ENCODE measurements around the gene SLC66A3.

SLC66A3 gene

GRCh38 chr2:11147263-11147662 is 8.0 kb upstream of the SLC66A3 start:
- no peaks in the 10 kb centered on the region for H3K4me1 ChIP-seq
- H3K4me3 ChIP-seq (ENCODE audit: low read depth, low read length): no peak overlapping the region
- H3K27me3 ChIP-seq: 0 out of 2 replicates have a peak, but pooled peaks cover 6% of the 10 kb centered on the region
- no peak for DNase-seq
- H3K9me3 ChIP-seq: no peaks in the 10 kb centered on the region
- no peak for TF ChIP-seq CTCF (IDR thresholded peaks at IDR 0.05; ENCODE audit: low read depth, low read length)
- H3K36me3 ChIP-seq: no peaks in the 10 kb centered on the region

- Histone ChIP-seq H3K27me3 (no peaks in the 10 kb centered on the region), H3K9me3 (no peaks in the 10 kb centered on the region)
These were observed 2.7 kb upstream of the SLC66A3 start for GRCh38 chr2:11152591-11152990.

DNA sequence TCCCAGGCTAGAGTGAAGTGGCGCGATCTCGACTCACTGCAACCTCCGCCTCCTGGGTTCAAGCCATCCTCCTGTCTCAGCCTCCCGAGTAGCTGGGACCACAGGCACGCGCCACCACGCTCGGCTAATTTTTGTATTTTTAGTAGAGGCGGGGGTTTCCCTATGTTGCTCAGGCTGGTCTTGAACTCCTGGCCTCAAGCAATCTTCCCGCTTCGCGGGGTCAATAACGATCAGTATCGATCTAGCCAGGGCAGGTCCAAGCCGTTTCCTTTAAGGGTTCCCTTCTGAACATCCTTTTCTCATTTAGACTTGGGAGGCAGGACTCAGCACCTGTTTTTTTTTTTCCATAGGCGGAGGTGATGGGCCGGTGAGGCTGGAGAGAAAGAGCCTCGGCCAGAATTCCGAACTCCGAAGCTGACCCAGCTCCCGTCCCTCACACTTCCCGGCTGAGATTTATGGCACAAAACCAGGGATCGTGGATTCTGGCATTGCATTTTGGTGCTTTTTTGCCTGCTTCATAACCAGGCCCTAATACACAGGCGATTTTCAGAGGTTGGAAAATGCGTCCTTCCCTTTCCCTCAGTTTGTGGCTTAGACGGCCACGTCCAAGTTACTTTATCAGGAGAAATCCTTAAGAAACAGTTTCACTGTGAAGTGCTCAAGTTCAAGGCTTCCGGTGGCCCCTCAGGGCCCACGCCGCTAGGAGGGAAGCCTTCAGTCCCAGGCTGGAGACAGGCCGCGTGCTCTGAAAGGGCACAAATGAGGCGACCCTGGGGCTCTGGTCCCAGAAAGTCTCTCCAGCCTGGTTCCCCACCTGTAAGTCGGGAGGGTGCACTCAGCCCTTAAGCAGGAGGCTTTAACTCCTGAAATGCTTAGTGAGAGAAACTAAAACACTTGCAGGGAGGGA is 998 bp upstream of the SLC66A3 start:
- Histone ChIP-seq H3K4me1 (no peaks in the 10 kb centered on the region), H3K9me3 (no peaks in the 10 kb centered on the region), H3K27me3 (no peaks in the 10 kb centered on the region), H3K36me3 (no peaks in the 10 kb centered on the region), H3K4me3 (ENCODE audit: low read depth, low read length) (peak overlapping the region; percentile 64)
- DNase-seq: no peak
- TF ChIP-seq CTCF (IDR thresholded peaks at IDR 0.05; ENCODE audit: low read depth, low read length): no peak

More at GRCh38 chr2:11152591-11152990, 2.7 kb upstream of the SLC66A3 start:
- TF ChIP-seq CTCF (IDR thresholded peaks at IDR 0.05; ENCODE audit: low read depth, low read length): no peak
- no peak for DNase-seq
- H3K36me3 ChIP-seq: no peaks in the 10 kb centered on the region
- H3K4me3 ChIP-seq (ENCODE audit: low read depth, low read length): no peak overlapping the region
- H3K4me1 ChIP-seq: no peaks in the 10 kb centered on the region

DNA sequence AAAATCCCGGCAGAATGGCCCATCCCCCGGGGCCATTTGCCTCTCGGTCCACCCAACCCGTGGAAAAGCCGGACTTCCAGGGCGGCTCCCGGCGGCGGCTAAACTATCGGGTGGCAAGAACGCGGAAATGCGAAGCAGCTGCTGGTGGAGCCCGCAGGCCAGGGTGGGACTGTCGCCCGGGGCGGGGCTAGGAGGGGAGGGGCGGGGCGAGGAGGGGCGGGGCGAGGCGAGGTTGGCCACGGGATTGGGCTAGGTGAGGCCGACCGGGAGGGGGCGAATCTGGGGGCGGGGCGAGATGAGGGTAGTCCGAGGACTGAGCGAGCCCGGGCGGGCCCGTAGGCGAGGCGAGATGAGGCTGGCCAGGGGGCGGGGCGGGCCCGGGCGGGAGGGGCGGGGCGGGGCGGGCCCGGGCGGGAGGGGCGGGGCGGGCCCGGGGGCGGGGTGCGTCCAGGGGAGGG is 315 bp upstream of the SLC66A3 start:
- Histone ChIP-seq H3K27me3 (no peaks in the 10 kb centered on the region), H3K36me3 (no peaks in the 10 kb centered on the region), H3K9me3 (no peaks in the 10 kb centered on the region), H3K4me3 (ENCODE audit: low read depth, low read length) (peak overlapping the region; percentile 64), H3K4me1 (no peaks in the 10 kb centered on the region)
- peak; percentile 99 for DNase-seq
- no peak for TF ChIP-seq CTCF (IDR thresholded peaks at IDR 0.05; ENCODE audit: low read depth, low read length)

DNA sequence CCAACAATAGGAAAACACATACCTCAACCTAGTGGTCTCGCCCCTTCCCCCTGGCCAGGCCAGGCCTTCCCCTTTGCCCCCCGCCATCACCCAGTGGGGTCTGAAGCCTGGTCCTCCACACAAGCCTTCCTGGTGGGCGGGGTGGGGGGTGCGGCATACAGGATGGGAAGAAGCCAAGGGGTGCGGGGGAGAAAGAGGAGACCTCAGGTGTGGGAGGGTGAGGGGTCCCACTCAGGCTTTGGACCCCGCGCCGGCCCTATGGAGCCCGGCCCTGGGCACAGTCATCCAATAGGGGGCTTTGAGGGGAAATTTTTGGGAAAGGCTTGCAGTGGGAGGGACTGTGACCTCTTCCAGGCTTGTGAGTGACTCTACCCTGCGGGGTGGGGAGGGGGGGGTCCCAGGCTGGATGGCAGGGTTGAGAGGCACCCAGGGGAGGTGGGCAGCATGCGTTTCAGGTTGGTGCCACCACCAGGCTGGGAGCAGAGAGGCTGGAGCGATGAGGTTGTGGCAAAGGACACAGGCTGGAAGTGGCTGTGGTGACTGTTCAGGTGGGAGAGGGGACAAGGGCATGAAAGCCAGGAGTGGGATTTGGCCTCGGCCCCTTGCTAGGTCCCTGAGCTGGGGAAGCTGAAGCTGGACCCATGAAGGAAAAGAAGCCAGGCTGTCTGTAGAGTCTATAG is 1.3 kb downstream of the SLC66A3 start:
- TF ChIP-seq CTCF (IDR thresholded peaks at IDR 0.05; ENCODE audit: low read depth, low read length): no peak
- H3K27me3 ChIP-seq: no peaks in the 10 kb centered on the region
- no peaks in the 10 kb centered on the region for H3K36me3 ChIP-seq
- no peak for DNase-seq
- H3K4me3 ChIP-seq (ENCODE audit: low read depth, low read length): no peak overlapping the region
- H3K9me3 ChIP-seq: no peaks in the 10 kb centered on the region
- no peaks in the 10 kb centered on the region for H3K4me1 ChIP-seq

- Histone ChIP-seq H3K4me1 (no peaks in the 10 kb centered on the region), H3K4me3 (ENCODE audit: low read depth, low read length) (no peak overlapping the region), H3K27me3 (no peaks in the 10 kb centered on the region), H3K36me3 (no peaks in the 10 kb centered on the region), H3K9me3 (no peaks in the 10 kb centered on the region)
- no peak for TF ChIP-seq CTCF (IDR thresholded peaks at IDR 0.05; ENCODE audit: low read depth, low read length)
- no peak for DNase-seq
These were observed 2.0 kb downstream of the SLC66A3 start for GRCh38 chr2:11157296-11157695.

All from BE2C (cell line).